Raji (cell line): Measurements from ENCODE around the gene ATG9A.

ENCODE experiments used
- POLR2A ChIP-seq: IDR thresholded peaks from 2 replicates; pipeline ENCODE4 v1.6.1; 2011; ENCODE audit warnings: low read depth, low read length, control low read depth; ENCODE audit not compliant: insufficient read depth

The ATG9A gene

DNA sequence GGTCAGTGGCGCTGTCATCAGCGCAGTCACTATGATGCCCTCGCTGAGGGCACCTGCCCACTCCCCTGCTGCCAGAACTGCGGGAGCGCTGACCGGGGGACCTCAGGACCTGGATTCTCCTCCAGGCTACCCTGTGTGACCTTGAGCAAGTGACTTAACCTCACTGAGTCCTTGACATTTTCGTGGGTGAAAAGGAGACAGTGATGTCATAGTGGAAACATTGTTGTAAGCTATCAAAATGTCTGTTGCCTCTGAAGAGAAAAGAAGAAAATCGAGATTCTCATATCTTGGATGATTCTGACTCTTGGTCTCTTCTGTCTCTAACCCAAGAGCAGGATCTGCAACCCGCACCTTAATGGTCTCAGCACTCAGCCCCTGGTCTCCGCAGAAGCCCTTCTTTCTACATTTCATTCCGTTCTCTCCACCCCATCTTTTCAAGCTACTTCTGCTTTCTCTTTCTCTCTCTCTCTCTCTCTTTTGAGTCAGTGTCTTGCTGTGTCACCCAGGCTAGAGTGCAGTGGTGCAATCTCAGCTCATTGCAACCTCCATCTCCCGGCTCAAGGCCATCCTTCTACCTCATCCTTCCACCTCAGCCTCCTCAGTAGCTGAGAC, 25.3 kb upstream of the ATG9A start:
- TF ChIP-seq POLR2A: no peak

DNA sequence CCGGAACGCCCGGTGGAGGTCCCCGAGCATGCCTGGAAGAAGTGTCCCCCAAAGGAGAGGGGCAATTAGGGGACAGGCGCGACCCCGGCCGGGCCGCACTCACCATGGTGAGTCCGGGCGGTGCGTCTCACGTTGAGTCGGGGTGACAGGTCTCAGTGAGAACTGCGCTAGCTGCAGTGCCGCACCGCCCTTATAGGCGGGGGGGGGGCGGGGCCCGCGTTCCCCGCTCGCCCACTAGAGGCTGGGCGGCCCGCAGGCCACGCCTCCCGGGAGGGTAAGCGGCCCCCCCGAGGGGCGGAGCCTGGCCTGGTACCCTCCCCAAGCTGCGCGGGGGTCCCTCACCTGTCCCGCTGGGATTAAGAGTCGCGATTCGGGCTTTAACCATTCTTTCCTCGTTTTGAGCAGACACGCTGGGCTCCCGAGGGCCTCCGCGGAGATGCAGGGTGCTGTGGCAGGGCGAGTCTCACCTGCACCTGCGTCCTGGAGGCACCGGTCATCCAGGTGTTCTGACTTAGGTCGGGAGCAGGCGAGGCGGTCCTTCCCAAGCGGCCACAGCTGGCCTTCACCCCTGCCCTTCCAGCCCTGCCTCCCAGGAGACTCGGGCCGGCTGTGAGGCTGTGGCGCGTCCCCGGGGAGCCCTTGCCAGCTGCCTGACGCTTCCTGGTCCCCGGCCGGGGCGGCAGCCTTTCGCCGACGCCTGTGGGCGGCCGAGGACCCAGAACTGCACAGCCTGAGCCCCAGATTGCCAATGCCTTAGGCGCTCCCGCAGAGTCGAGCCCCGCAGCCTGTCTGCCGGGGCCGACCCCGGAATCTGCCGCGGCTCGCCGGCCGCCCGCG, 24.5 kb upstream of the ATG9A start, which contains the start of gene TUBA4A:
Gene TUBA4A (minus strand): TSS at position 166 of the 837 bp plus-strand sequence. CDS start 60 bp downstream, at position 106.
- TF ChIP-seq POLR2A: peak; percentile 99

DNA sequence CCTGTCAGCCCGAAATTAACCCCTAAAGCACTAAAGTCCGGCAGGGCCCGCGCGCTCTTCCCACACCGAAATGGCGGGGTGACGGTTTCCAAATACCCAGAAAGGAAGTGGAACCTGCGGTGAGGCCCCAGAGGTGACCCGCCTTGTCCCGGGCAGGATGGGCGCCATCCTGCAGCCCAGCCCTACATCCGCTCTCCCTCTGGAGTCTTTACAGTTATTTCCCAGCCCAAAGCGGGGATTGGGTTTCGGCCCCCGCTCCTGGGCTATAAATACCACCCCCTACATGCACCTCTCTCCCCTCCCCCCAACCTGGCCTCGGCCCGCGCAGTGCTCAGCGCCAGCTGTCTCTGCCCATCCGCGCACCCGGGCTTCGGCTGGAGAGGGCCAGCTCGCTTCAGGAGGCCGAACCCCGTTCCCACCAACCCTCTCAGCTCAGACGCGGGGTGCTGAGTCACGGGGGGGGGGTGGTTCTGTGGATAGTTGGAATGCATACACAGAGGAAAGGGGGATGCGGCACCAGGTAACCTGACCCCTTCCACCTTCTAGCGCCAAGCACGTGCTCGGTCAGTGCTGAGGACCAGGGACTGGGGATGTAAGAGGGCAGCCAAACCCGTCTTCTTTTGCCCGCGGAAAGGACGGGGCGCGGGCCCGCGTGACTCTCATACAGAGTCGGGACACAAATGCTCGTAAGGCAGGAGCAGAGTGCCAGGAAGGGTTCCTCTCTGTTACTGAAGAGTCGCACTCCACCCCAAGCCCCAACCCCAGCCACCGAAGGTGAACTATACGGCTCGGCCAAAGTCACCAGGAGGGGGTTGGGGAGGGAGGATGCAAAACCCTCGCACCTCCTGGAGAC, 23.7 kb upstream of the ATG9A start, which contains the start of gene TUBA4B:
Gene TUBA4B (plus strand): TSS at position 344 of the 853 bp plus-strand sequence. CDS start 165 bp downstream, at position 509.
- no peak; the same call in 1 of the 2 replicates for TF ChIP-seq POLR2A

DNA sequence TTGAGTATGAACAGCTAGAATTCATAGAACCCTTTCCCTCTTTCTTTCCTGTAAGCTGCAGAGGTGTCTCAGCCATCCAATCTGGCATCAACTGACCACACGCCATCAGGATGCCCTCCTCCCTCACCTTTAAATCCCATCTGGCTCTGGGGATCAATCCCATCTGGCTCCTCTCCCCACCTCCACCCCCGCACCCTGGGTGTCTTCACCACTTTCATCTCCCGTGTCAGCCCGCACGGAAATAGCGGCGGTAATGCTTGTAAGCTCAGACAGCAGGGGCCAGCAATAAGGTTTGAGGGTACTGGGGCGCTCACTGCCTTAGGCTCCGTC, 23.1 kb upstream of the ATG9A start:
- no peak for TF ChIP-seq POLR2A

DNA sequence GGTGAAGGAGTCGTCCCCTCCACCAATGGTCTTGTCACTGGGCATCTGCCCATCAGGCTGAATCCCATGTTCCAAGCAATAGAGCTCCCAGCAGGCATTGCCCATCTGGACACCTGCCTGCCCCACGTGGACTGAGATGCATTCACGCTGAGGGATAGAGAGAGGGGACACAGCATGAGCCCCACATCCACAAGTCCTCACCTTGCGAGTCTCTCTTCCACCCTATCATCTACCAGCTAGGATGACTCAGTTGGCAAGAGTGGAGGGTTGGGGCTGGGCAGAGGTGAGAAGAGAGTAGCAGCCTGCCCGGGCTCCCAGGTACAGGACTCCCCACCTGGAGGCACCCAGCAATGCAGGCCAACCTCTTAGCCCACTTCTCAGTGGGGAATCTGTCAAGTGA, 22.6 kb upstream of the ATG9A start:
- TF ChIP-seq POLR2A: no peak

DNA sequence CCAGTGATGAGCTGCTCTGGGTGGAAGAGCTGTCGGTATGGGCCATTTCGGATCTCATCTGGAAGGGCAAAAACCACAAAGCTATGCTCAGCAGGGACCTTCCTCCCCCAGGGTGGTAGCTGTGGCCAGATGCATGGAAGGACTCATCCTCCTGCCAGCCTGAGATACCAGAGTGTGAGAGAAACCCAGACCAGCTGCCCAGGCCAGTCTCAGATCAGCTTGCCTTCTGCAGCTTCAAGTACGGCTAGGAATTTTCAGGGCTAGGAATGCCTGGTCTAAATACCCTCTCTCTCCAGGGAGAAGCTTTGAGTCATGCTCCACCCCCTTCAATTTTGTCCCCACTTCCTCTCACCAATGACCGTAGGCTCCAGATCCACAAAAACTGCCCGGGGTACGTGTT, 22.2 kb upstream of the ATG9A start:
- no peak for TF ChIP-seq POLR2A

DNA sequence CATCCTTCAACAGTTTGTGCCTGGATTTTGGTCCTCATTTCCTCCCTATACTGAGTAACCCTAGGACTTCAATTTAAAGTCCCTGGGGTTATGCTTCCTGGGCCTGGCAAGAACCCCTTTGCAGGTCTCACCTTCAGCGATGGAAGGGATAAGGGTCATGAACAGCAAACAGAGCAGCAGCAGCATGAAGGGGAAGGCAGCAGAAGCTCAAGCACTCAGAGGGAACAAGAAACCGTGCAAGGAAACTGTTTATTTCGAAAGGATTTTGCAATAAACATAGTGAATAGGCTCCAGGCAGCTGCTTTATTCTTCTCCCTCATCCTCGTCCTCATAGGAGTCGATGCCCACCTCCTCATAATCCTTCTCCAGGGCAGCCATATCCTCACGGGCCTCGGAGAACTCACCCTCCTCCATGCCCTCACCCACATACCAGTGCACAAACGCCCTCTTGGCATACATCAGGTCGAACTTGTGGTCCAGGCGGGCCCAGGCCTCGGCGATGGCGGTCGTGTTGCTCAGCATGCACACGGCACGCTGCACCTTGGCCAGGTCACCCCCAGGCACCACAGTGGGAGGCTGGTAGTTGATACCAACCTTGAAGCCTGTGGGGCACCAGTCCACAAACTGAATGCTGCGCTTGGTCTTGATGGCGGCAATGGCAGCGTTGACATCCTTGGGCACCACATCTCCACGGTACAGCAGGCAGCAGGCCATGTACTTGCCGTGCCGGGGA, 20.8 kb upstream of the ATG9A start:
- 0 out of 2 replicates have a peak, but pooled peaks have one; percentile 29 for TF ChIP-seq POLR2A

DNA sequence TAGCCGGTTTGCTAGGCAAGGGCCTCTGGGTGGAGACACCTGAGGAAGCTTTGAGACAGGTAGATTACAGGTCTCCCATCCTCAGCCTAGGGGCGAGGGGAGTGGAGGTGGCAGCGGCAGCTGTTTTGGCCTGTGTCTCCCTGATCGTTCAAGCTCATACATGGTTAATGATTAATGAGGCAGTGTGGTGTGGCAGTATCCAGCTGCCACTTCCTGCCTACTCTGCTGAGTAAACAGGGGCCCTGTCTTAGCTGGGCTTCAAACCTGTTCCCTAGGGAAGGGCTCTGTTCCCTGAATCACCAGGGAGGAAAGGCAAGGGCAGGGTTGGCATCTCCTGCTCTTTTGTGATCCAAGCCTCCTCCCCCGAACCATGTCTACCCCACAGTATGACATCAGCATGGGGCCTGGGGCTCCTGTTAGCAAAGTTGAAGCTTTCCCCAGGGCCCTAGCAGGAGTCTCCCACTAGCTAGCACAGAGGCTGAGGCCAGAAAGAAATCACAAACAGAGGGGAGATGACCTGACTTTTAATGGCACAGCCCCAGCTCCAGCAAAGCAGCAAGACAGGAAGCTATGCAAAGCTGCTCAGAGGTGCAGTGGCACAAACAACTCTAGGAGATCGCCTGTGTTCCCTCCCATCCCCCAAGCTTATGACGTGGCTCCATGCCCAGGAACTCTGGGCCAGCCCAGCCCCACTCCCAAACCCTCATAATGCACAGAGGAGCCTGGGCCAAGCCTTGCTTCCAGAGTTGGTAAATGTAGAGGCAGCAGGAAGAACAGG, 20.0 kb upstream of the ATG9A start:
- TF ChIP-seq POLR2A: peak; percentile 70

DNA sequence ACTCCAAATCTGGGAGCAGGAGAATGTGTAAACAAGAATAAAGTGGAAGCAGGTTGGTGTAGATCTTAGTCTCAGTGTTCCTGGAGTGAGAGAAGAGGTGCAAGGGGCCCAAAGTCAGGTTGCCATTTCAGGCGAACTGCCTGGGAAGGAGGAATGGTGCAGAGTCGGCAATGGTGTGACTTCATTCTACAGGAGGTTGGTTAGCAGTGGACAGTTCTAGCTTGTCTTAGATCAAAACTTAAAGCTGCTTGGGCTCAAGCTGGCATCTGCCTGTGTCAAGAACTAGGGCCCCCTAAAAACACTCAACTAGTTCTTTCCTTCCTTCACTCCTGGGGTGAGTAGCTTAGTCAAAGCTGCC, 19.4 kb upstream of the ATG9A start:
- no peak for TF ChIP-seq POLR2A

DNA sequence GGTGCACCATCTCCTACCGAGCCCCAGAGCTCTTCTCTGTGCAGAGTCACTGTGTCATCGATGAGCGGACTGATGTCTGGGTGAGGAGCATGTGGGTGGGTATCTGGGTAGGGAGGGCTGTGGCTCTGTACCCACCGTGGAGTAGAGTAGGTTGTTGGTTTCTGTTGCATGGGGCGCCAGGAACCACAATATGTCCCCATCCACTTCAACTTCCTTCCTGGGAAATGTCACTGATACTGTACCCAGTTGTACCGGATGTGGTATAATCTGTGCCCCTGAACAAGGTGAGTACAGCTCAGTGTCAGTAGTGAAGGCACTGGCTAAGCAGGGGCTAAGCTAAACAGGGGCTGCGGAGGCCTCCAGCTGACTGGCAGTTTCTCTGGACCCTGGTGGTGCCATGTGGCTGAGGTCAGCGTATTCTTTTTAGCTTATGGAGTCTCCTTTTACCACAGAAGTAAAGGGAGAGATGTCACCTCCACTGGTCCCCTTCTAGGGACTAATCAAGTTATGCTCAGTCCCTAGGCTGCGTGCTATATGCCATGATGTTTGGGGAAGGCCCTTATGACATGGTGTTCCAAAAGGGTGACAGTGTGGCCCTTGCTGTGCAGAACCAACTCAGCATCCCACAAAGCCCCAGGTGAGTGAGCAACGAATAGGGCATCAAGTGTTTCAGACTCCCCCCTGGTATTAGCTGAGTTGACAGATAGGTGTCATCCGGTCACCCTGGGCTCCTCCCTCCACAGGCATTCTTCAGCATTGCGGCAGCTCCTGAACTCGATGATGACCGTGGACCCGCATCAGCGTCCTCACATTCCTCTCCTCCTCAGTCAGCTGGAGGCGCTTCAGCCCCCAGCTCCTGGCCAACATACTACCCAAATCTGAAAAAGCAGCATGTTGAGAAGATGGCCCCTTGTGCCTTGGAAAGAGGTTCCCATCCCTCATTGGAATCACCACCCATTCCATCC, 18.5 kb upstream of the ATG9A start:
- peak; percentile 15; the same call in 1 of the 2 replicates for TF ChIP-seq POLR2A

DNA sequence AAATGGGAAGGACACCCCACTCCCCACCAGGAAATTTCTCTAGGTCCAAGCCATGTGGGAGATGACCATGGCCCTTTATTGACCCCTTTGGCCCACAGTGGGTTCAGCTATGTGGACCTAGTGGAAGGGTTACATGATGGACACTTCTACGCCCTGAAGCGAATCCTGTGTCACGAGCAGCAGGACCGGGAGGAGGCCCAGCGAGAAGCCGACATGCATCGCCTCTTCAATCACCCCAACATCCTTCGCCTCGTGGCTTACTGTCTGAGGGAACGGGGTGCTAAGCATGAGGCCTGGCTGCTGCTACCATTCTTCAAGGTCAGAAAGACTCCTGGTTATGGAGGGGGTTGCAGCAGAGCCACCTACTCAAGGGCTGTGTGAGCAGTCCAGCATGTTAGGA, 17.1 kb upstream of the ATG9A start:
- TF ChIP-seq POLR2A: no peak

DNA sequence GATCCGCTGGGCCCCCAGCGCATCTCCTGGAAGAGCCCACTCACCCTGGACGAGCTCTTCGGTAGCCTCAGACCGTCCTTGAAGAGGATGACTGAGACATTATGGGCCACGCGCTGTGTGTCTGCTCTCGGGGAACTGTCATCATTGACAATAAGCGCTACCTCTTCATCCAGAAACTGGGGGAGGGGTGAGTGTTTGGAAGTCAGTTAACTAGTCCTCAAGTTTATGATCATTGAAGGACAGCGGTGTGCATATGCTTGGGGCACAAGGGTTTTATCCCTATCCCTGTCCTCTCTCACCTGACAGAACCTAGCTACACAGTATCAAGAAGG, 16.4 kb upstream of the ATG9A start:
- TF ChIP-seq POLR2A: no peak
